GM18519 (cell line): ENCODE results near the gene TGM3.
"Not testable (repeated sequence)": the region's sequence is repeated elsewhere in the genome, so short reads cannot be mapped to it uniquely, and the experiment has no call there.

Experiments used
- ATAC-seq: cut with Tn5 transposase; IDR thresholded peaks from one replicate; pipeline ENCODE4 v1.9.1; 2021; ENCODE audit warnings: mild to moderate bottlenecking, moderate library complexity; ENCODE audit not compliant: unreplicated experiment, low FRiP score

TGM3 gene

DNA sequence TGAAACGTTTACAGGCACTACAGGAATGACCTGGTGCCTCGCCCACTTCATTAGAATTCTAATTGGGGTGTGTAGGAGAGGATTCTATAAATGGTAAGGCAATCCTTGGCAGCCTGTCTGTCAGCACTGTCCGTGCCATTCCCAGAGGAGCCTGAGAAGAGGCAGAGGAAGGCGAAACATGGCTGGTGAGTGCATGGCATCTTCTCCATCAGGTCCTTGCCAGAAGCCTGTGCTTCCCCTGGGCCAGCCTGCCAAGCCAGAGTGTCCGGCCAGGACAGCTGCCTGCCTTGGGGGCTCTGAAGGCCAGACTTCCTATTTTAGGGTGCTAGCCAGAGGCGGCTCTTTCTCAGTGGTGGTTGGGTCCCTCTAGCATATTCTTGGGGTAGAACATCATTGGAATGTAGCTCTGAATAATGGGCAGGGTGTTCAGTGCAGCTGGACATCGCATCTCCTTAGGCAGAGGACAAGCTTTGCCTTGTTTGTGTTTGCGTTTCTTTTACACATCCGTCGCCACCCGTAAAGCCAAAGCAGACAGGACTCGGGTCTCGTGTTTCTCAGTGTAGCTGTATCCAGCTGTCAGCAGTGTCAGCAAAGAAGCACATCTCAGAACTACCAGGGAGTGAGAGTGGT, at the start of gene TGM3:
Gene TGM3 (plus strand): TSS at position 116 of the 630 bp plus-strand sequence. CDS start 63 bp downstream, at position 179.
- no peak for ATAC-seq

GRCh38 chr20:2246069-2246491, 49.7 kb upstream of the TGM3 start:
- ATAC-seq = no peak

- no peak for ATAC-seq
Observed at GRCh38 chr20:2248837-2249236, 47.0 kb upstream of the TGM3 start.

DNA sequence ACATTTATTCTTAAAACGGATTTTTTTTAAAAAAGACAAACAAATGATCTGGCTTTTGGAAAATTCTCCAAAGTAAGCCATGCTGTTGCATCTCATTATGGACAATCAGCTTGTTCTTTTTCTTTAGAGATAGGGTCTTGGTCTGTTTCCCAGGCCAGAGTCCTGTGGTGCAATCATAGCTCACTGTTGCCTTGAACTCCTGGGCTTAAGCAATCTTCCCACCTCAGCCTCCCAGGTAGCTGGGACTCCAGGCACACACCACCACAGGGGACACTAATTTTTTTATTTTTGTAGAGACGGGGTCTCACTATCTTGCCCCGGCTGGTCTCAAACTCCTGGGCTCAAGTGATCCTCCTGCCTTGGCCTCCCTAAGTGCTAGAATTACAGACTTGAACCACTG, 45.9 kb upstream of the TGM3 start:
- ATAC-seq = no peak

GRCh38 chr20:2252419-2252997, 43.3 kb upstream of the TGM3 start:
- no peak for ATAC-seq

DNA sequence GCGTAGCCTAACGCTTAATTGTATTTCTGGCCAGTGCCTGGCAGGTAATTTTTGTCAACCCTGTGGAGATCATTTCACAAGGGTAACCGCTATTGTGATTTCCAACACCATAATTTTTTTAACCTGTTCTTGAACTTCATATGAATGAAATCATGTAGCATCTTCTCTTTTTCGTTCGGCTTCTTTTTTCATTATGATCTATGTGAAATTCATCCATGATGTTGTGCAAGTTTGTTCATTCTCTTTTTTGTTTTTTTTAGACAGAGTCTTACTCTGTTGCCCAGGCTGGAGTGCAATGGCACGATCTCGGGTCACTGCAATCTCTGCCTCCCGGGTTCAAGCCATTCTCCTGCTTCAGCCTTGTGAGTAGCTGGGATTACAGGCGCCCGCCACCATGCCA, 42.5 kb upstream of the TGM3 start:
- ATAC-seq = no peak

DNA sequence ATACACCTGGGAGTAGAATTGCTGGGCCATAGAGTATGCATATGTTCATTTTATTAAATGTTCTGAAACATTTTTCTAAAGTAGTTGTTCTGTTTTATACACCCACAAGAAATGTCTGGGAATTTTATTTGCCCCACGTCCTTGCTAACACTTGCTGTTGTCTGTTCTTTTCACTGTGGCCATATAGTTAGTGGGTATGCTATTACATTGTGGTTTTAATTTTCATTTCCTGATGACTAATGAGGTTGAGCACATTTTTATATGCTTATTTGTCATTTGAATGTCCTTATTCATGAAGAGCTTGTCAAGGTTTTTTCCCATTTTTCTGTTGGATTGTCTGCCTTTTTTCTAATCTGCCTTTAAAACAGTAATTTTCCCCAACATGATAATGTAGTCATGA, 41.5 kb upstream of the TGM3 start:
- ATAC-seq = no peak

DNA sequence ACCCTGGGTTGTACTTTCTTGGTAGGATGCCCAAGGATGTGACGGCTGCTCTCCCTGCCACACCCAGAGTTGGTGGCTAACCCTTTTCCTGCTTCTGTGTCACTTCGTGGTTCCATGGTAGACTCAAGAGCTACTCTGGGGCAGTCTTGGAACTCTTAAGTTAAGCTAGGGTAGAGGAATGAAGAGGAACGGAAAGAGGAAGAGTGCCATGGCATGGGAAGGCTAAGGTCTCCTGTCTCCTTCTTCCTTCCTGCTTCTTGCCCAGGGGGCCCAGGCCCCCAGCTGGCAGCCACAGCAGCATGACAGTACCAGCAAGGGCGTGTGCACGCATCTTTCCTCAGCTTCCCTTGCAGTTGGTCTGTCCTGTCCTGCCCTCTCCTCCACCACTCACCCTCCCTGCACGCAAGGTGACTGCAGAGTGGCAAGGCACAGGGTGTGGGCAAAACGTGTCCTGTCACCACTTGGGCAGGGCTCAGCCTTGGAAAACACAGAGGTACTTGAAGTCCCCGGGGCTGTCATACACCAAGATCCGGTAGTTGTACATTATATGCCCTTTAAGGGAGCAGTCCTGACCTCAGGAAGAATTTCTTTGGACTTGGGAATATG, 39.8 kb upstream of the TGM3 start:
- ATAC-seq = no peak

DNA sequence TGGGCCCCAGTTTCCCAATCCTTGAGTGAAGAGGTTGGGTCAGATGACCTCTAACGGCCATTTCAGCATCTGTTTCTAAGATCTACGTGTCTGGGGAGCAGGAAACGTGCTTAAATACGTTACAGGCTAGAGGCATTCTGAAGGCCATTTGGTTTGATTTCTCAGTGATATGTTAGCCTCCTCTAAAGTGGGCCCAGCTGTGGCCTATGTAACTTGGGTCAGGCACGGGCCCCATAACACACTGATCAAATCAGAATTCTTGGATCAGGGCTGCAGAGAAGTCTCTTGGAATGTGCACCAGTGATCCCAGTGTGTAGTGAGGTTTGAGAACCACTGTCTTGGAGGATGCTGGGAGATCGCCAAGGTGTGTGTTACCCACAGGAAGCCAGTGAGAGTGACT, 36.1 kb upstream of the TGM3 start:
- ATAC-seq = no peak

DNA sequence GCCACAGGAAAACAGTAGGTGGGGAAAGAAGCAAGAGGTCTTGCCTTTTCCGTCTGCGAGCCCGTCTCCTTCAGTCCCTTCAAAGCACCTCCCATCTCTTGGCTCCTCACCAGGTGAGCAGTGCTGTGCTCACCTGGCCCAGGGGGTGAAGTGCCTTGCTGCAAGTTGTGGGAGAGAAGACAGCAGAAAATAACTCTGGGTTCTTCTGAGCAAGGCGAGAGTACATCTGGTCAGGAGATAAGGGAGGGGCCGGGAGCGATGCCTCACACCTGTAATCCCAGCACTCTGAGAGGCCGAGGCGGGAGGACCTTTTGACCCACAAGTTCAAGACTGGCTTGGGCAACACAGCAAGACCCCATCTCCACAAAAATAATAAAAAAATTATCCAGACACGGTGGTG, 35.6 kb upstream of the TGM3 start:
- no peak for ATAC-seq

DNA sequence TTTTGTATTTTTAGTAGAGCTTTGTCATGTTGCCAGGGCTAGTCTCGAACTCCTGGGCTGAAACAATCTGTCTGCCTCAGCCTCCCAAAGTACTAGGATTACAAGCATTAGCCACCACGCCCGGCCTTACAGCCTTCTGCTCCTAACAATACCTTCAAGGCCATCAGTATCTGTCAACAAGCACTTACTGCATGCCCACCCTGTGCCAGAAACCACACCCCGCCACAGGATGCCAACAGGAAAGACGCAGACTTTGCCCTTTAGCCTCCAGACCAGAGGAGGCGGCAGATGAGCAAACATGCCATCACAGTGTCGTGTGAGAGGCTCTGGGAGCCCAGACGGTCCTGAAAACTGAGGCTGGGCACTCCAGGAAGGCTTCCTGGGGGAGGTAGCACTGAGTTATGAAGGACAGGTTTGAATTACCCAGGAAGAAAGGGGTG, 34.7 kb upstream of the TGM3 start:
- no peak for ATAC-seq

- no peak for ATAC-seq
Observed at GRCh38 chr20:2261629-2262028, 34.2 kb upstream of the TGM3 start.

DNA sequence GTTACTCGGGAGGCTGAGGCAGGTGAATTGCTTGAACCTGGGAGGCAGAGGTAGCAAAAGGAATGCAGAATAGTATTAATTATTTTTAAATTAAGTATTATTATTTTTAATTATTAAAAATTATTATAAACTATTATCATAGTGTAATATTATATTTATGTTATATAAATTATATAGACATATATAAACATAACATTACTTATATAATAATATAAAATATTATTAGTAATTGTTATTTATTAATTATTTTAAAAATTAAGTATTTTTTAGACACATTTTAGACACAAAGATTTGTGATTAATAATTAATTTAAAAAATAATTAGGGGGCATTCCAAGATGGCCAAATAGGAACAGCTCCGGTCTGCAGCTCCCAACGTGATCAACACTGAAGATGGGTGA, 31.7 kb upstream of the TGM3 start:
- ATAC-seq = no peak

- not testable (repeated sequence) for ATAC-seq
Observed at GRCh38 chr20:2264621-2265374, 31.0 kb upstream of the TGM3 start.

- no peak for ATAC-seq
Observed at GRCh38 chr20:2273634-2274302, 22.0 kb upstream of the TGM3 start.

GRCh38 chr20:2276015-2276414, 19.8 kb upstream of the TGM3 start:
- no peak for ATAC-seq

- no peak for ATAC-seq
Observed at GRCh38 chr20:2279253-2279779, 16.5 kb upstream of the TGM3 start.

- ATAC-seq = no peak
Observed at GRCh38 chr20:2280082-2280481, 15.7 kb upstream of the TGM3 start.

DNA sequence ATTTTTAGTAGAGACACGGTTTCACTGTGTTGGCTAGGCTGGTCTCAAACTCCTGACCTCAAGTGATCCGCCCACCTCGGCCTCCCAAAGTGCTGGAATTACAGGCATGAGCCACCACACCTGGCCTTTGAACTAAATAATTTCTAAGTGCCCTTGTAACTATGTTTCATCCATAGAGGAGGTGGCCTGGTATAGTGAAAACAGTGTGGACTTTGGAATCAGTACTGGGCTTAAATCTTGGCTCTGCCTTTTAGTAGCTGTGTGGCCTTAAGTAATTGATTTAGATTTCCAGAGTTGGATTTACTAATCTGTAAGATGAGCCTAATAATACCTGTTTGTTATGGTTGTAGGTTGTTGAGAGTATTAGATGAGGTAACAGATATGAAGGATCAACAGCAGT, 14.2 kb upstream of the TGM3 start:
- no peak for ATAC-seq

DNA sequence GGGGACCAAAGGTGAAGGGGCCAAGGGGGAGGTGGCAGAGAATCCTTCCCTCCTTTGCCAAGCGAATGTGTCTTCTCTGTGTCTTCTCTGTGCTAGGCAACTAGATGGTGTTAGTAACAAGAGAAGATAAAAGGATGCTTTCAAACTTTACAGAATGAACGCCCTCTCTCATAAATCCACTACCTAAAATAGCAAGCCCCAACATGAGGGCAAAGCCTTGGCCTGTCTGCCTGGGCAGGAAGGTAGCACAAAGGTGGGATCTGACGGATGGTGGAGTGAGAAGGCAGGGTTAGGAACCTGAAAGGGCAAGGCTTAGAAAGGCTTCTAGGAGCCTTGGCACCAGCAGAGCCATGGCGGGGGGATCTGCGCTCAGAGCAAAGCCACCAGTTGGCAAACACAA, 13.6 kb upstream of the TGM3 start:
- no peak for ATAC-seq
